Neural crest cell (in vitro differentiated cells): ENCODE data around the gene DTHD1. TPM values are rescaled to one million over a fixed set of nuclear protein-coding genes. Genes with fewer than 3 reads are reported as not detected.

Experiments used
- DNase-seq: peaks from one replicate; pipeline ENCODE4 v3.0.0; 2021; ENCODE audit warnings: low read depth, mixed read lengths, low spot score
- H3K27ac Mint-ChIP-seq: one replicate; pipeline ENCODE4 v1.8.0; 2021; ENCODE audit warnings: mild to moderate bottlenecking, mixed read lengths; ENCODE audit not compliant: unreplicated experiment
- H3K27me3 Mint-ChIP-seq: 2 replicates; pipeline ENCODE4 v1.8.0; 2021; ENCODE audit warnings: low read depth, mild to moderate bottlenecking, mixed read lengths
- H3K36me3 Mint-ChIP-seq: 2 replicates; pipeline ENCODE4 v1.8.0; 2021; ENCODE audit warnings: low read depth, mild to moderate bottlenecking, mixed read lengths
- H3K4me1 Mint-ChIP-seq: 2 replicates; pipeline ENCODE4 v1.8.0; 2021; ENCODE audit warnings: mixed read lengths
- H3K4me3 Mint-ChIP-seq: one replicate; pipeline ENCODE4 v1.8.0; 2021; ENCODE audit warnings: mild to moderate bottlenecking, mixed read lengths
- H3K9me3 Mint-ChIP-seq: 2 replicates; pipeline ENCODE4 v1.8.0; 2021; ENCODE audit warnings: mixed read lengths
- total RNA-seq: library from RNA; stranded (reverse); gene quantifications from 2 replicates; pipeline ENCODE4 v1.2.1, GENCODE V29; 2021
- TF ChIP-seq, protein P1 (sequence below): fragments of 200-600 bp; sonication (generic); conservative IDR thresholded peaks from 2 replicates; pipeline ENCODE4 v1.5.0; 2021; ENCODE audit warnings: antibody characterized with exemption, mild to moderate bottlenecking

The DTHD1 gene
- total RNA-seq, 1 donor from 2014 or later, result not detected

DNA sequence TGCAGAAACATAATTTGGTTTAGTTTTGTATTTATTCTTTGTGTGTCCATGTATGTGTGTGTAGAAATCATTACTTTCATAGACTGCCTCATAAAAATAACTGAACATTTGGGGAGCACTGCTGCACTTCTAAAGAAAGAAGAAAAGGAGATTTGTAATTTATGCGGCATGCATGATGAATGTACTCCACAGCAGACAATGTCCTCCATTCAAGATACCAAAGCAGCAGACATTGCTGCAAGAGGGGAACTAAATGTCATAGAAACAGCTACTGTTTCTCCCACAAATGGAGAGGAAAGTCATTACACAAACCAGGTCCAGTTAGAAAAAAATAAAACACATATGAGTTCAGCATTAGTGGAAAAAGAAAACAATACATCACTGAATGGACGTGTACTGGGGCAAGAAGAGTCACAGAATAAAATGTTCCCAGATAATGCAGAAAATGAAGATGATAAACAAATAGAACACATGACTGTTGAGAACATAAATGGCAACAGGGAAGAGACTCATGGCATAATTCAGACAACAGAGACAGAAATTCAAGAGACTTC lies 2.6 kb downstream of the DTHD1 start:
- H3K27ac Mint-ChIP-seq, result peak overlapping the region; percentile 7
- TF ChIP-seq, protein P1, sequence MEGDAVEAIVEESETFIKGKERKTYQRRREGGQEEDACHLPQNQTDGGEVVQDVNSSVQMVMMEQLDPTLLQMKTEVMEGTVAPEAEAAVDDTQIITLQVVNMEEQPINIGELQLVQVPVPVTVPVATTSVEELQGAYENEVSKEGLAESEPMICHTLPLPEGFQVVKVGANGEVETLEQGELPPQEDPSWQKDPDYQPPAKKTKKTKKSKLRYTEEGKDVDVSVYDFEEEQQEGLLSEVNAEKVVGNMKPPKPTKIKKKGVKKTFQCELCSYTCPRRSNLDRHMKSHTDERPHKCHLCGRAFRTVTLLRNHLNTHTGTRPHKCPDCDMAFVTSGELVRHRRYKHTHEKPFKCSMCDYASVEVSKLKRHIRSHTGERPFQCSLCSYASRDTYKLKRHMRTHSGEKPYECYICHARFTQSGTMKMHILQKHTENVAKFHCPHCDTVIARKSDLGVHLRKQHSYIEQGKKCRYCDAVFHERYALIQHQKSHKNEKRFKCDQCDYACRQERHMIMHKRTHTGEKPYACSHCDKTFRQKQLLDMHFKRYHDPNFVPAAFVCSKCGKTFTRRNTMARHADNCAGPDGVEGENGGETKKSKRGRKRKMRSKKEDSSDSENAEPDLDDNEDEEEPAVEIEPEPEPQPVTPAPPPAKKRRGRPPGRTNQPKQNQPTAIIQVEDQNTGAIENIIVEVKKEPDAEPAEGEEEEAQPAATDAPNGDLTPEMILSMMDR, result no peak
- H3K4me3 Mint-ChIP-seq, result peak overlapping the region; percentile 20

DNA sequence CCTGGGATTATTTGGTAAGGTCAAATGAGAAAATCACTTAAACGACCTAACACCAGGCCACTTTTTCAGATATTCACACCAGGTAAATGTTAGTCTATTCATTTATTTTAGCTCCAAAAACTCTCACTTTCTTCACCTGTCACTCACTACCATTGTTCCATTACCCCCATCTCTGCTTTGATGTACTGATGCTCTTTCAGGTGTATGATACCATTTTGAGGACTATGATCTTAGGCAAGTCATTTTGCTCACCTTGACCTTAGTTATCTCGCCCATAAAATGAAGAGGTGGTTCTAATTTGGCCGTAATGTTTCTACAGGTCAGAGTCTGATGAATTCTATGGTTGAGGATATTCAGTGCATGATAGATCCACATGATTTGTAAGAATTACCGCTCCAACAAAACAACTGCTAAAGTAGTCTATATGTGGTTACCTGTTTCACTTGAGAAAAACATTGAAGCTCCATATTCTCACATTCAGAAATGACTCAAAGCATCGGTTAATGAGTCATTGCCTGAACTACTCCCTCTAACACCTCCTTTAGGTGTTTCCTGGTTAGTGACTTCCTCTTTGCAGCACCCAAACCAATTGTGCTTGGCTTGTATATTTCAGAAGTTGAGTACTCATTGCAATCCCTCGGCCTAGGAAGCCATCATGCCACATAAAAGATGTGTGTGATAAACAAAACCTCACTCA lies 4.5 kb downstream of the DTHD1 start:
- Mint-ChIP-seq H3K9me3 (peaks cover 7% of the 10 kb centered on the region), H3K4me1 (peaks cover 29% of the 10 kb centered on the region), H3K4me3 (no peak overlapping the region), H3K27ac (no peak overlapping the region), H3K36me3 (no peaks in the 10 kb centered on the region), H3K27me3 (no peaks in the 10 kb centered on the region)
- no peak for DNase-seq
- TF ChIP-seq, protein P1, result no peak

More for the DNA sequence above, 2.6 kb downstream of the DTHD1 start:
- DNase-seq, result no peak
- Mint-ChIP-seq H3K9me3 (peaks cover 7% of the 10 kb centered on the region), H3K27me3 (no peaks in the 10 kb centered on the region), H3K4me1 (peaks cover 38% of the 10 kb centered on the region), H3K36me3 (no peaks in the 10 kb centered on the region)

DNA sequence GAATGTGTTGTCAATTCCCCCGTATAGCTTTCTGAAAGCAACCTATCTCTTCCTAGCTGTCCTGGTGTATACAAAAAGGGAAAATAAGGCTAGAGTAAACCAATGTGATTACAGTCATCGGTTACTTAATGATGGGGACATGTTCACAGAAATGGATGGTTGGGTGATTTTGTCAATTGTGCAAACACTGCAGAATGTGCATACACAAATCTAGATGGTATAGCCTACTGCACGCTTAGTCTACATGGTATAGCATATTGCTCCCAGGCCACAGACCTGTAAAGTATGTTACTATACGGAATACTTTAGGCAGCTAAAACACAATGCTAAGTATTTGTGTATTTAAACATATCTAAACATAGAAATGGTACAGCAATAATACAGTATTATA lies 5.1 kb downstream of the DTHD1 start:
- DNase-seq, result no peak
- peaks cover 7% of the 10 kb centered on the region for H3K9me3 Mint-ChIP-seq
- no peak overlapping the region for H3K27ac Mint-ChIP-seq
- TF ChIP-seq, protein P1, result no peak
- no peaks in the 10 kb centered on the region for H3K27me3 Mint-ChIP-seq
- no peaks in the 10 kb centered on the region for H3K36me3 Mint-ChIP-seq
- H3K4me3 Mint-ChIP-seq, result no peak overlapping the region
- H3K4me1 Mint-ChIP-seq, result peaks cover 29% of the 10 kb centered on the region

DNA sequence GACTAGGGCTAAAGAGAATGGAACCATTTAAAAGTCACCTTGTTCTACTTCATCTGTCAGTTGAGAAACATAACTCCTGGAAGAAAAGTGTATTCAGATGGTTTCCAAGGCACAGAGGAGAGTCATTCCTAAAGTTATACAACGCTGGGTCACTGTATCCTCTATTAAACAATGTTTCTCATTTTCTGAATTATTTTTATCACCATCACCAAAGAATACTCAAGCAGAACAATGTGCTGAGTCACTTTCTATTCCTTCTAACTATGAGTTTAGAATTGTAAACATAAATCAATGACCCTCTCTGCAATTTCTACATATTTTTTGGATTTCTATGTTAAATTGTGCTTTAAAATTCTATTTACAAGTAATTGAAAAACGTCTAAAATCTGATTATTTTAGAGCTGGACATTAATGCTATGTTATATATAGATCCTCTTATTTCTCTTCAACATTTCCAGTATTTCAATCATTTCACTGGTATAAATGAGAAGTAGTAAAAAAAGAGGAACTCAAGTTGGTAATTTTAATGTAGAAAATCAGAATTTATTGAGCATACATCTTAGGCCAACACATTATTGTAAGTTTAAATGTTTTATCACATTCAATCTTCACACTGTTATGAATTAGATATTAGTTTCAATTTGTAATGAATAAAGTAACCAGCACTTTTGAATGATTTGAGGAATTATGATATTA lies 7.5 kb downstream of the DTHD1 start:
- Mint-ChIP-seq H3K27me3 (no peaks in the 10 kb centered on the region), H3K36me3 (no peaks in the 10 kb centered on the region), H3K27ac (no peak overlapping the region), H3K4me1 (peaks cover 14% of the 10 kb centered on the region), H3K9me3 (peaks cover 7% of the 10 kb centered on the region), H3K4me3 (no peak overlapping the region)
- no peak for DNase-seq
- TF ChIP-seq, protein P1, result no peak

DNA sequence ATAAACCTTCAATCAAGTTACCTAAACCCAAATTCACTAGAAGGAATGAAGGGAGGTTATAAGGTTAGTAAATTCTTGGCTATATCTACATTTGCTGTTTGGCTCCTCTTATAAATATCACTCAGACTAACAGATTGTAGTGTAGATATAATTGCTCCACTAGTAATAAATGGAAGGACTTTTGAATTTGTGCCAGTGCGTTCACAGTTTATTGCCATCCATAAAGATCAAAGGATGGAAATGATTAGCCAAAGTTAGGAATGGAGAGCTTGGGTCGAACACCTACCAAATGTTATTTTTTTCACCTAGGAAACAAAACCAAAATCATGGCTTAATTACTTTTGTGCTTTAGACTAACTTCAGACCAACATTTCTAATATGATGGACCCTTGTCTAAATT lies 9.2 kb downstream of the DTHD1 start:
- H3K4me3 Mint-ChIP-seq, result no peak overlapping the region
- DNase-seq, result no peak
- no peaks in the 10 kb centered on the region for H3K27me3 Mint-ChIP-seq
- peaks cover 3% of the 10 kb centered on the region for H3K9me3 Mint-ChIP-seq
- H3K4me1 Mint-ChIP-seq, result peaks cover 4% of the 10 kb centered on the region
- no peak overlapping the region for H3K27ac Mint-ChIP-seq
- H3K36me3 Mint-ChIP-seq, result no peaks in the 10 kb centered on the region
- TF ChIP-seq, protein P1, result no peak
